Neural progenitor cell (in vitro differentiated cells): ENCODE results near the gene EID3.
"Not testable (repeated sequence)": the region's sequence is repeated elsewhere in the genome, so short reads cannot be mapped to it uniquely, and the experiment has no call there.

Experiments
- EZH2 ChIP-seq: fragments of 200-600 bp; sonication (generic); IDR thresholded peaks from 2 replicates; pipeline ENCODE4 v1.6.1; 2017; ENCODE audit warnings: antibody characterized with exemption, mild to moderate bottlenecking, moderate library complexity
- TF ChIP-seq, protein P1 (sequence below): fragments of 200-600 bp; sonication (generic); IDR thresholded peaks from 2 replicates; pipeline ENCODE4 v1.5.1; 2017; ENCODE audit warnings: antibody characterized with exemption, mild to moderate bottlenecking

DNA sequence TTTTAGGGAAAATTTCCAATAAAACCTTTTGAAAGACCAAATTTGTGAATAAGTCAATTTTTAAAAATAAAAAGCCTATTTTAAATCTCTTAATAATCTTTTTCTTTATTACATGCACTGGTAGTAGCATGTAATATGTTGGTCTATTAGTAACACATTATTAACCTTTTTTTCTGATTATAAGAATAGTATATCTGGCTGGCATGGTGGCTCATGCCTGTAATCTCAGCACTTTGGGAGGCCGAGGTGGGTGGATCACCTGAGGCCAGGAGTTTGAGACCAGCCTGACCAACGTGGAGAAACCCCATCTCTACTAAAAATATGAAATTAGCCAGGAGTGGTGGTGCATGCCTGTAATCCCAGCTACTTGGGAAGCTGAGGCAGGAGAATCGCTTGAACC lies 28.7 kb downstream of the EID3 start:
- TF ChIP-seq, protein P1, sequence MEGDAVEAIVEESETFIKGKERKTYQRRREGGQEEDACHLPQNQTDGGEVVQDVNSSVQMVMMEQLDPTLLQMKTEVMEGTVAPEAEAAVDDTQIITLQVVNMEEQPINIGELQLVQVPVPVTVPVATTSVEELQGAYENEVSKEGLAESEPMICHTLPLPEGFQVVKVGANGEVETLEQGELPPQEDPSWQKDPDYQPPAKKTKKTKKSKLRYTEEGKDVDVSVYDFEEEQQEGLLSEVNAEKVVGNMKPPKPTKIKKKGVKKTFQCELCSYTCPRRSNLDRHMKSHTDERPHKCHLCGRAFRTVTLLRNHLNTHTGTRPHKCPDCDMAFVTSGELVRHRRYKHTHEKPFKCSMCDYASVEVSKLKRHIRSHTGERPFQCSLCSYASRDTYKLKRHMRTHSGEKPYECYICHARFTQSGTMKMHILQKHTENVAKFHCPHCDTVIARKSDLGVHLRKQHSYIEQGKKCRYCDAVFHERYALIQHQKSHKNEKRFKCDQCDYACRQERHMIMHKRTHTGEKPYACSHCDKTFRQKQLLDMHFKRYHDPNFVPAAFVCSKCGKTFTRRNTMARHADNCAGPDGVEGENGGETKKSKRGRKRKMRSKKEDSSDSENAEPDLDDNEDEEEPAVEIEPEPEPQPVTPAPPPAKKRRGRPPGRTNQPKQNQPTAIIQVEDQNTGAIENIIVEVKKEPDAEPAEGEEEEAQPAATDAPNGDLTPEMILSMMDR, result not testable (repeated sequence)
- TF ChIP-seq EZH2, result not testable (repeated sequence)
